ENCODE measurements around the gene TTF1. TPM values are rescaled to one million over a fixed set of nuclear protein-coding genes. Genes with fewer than 3 reads are reported as not detected.
A peak's percentile ranks its signal among the peaks of the same experiment; 100 is the strongest.

TTF1 gene
- total and polyA plus RNA-seq, 2 of the 13 experiments (the other 11 are each of a cell fraction or from before 2014, with no cell fraction given): 3.4 to 9.8 TPM

- TF ChIP-seq ZNF614 (CRISPR knock-in tag; IDR thresholded peaks at IDR 0.05; ENCODE audit: borderline replicate concordance) (no peak), ZNF501 (CRISPR knock-in tag; IDR thresholded peaks at IDR 0.05) (peak; percentile 84; the same call in 1 of the 2 replicates), SOX13 (IDR thresholded peaks at IDR 0.05) (no peak), SOX13 (CRISPR knock-in tag; conservative IDR thresholded peaks at IDR 0.05 in 1 of 2, IDR thresholded peaks at IDR 0.05 in 1 of 2) (no peak), KAT7 (CRISPR knock-in tag; IDR thresholded peaks at IDR 0.05; ENCODE audit: borderline replicate concordance) (no peak), ZNF569 (CRISPR knock-in tag; IDR thresholded peaks at IDR 0.05; ENCODE audit: borderline replicate concordance) (no peak), RXRB (CRISPR knock-in tag; IDR thresholded peaks at IDR 0.05; ENCODE audit: borderline replicate concordance) (peak; percentile 35; the same call in 1 of the 2 replicates), RARG (CRISPR knock-in tag; IDR thresholded peaks at IDR 0.05; ENCODE audit: low read depth) (no peak), DRAP1 (CRISPR knock-in tag; IDR thresholded peaks at IDR 0.05) (no peak; the same call in 1 of the 2 replicates), ZBTB21 (CRISPR knock-in tag; IDR thresholded peaks at IDR 0.05) (no peak), TGIF2 (CRISPR knock-in tag; IDR thresholded peaks at IDR 0.05) (no peak), ZNF274 (CRISPR knock-in tag; IDR thresholded peaks at IDR 0.05) (no peak), KDM4B (CRISPR knock-in tag; IDR thresholded peaks at IDR 0.05) (no peak; the same call in 1 of the 2 replicates), ZNF496 (CRISPR knock-in tag; IDR thresholded peaks at IDR 0.05; ENCODE audit: insufficient replicate concordance) (no peak), ZMAT5 (CRISPR knock-in tag; IDR thresholded peaks at IDR 0.05; ENCODE audit: borderline replicate concordance, low read depth) (no peak), NR2F1 (CRISPR knock-in tag; IDR thresholded peaks at IDR 0.05) (no peak), ZNF430 (CRISPR knock-in tag; IDR thresholded peaks at IDR 0.05) (no peak), ADNP (CRISPR knock-in tag; IDR thresholded peaks at IDR 0.05) (no peak), MATR3 (CRISPR knock-in tag; IDR thresholded peaks at IDR 0.05) (no peak), ZNF234 (CRISPR knock-in tag; conservative IDR thresholded peaks at IDR 0.05) (no peak), ZNF605 (CRISPR knock-in tag; IDR thresholded peaks at IDR 0.05) (no peak), BRD4 (CRISPR knock-in tag; IDR thresholded peaks at IDR 0.05) (no peak)
- TF ChIP-seq, protein P1, sequence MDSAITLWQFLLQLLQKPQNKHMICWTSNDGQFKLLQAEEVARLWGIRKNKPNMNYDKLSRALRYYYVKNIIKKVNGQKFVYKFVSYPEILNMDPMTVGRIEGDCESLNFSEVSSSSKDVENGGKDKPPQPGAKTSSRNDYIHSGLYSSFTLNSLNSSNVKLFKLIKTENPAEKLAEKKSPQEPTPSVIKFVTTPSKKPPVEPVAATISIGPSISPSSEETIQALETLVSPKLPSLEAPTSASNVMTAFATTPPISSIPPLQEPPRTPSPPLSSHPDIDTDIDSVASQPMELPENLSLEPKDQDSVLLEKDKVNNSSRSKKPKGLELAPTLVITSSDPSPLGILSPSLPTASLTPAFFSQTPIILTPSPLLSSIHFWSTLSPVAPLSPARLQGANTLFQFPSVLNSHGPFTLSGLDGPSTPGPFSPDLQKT (CRISPR knock-in tag; IDR thresholded peaks at IDR 0.05; ENCODE audit: borderline replicate concordance): no peak
- TF ChIP-seq, protein P2, sequence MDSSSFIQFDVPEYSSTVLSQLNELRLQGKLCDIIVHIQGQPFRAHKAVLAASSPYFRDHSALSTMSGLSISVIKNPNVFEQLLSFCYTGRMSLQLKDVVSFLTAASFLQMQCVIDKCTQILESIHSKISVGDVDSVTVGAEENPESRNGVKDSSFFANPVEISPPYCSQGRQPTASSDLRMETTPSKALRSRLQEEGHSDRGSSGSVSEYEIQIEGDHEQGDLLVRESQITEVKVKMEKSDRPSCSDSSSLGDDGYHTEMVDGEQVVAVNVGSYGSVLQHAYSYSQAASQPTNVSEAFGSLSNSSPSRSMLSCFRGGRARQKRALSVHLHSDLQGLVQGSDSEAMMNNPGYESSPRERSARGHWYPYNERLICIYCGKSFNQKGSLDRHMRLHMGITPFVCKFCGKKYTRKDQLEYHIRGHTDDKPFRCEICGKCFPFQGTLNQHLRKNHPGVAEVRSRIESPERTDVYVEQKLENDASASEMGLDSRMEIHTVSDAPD (CRISPR knock-in tag; IDR thresholded peaks at IDR 0.05): no peak
- TF ChIP-seq, protein P3, sequence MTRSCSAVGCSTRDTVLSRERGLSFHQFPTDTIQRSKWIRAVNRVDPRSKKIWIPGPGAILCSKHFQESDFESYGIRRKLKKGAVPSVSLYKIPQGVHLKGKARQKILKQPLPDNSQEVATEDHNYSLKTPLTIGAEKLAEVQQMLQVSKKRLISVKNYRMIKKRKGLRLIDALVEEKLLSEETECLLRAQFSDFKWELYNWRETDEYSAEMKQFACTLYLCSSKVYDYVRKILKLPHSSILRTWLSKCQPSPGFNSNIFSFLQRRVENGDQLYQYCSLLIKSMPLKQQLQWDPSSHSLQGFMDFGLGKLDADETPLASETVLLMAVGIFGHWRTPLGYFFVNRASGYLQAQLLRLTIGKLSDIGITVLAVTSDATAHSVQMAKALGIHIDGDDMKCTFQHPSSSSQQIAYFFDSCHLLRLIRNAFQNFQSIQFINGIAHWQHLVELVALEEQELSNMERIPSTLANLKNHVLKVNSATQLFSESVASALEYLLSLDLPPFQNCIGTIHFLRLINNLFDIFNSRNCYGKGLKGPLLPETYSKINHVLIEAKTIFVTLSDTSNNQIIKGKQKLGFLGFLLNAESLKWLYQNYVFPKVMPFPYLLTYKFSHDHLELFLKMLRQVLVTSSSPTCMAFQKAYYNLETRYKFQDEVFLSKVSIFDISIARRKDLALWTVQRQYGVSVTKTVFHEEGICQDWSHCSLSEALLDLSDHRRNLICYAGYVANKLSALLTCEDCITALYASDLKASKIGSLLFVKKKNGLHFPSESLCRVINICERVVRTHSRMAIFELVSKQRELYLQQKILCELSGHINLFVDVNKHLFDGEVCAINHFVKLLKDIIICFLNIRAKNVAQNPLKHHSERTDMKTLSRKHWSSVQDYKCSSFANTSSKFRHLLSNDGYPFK (CRISPR knock-in tag; IDR thresholded peaks at IDR 0.05; ENCODE audit: borderline replicate concordance): peak; percentile 67; the same call in 1 of the 2 replicates
These were observed at the start of gene TTF1 (continued) for GRCh38 chr9:132406554-132407122.

Measured in HepG2 (cell line).